Keratinocyte (primary cell): ENCODE results near the gene CA5B. TPM values are rescaled to one million over a fixed set of nuclear protein-coding genes. Genes with fewer than 3 reads are reported as not detected.
"Not testable (repeated sequence)": the region's sequence is repeated elsewhere in the genome, so short reads cannot be mapped to it uniquely, and the experiment has no call there.

Experiments used
- DNase-seq: peaks from one replicate; pipeline ENCODE4 v3.0.0-alpha.2; 2011; ENCODE audit warnings: low read depth, missing footprints, low spot score
- FAIRE-seq: peaks from 2 replicates; lab custom pipeline; 2011; peaks lifted over from hg19 to GRCh38; lab: Jason Lieb, UNC
- H2AFZ ChIP-seq: 2 replicates; pipeline ENCODE4 v1.6.0; 2012; ENCODE audit warnings: low read length, control low read depth, inconsistent platforms; ENCODE audit not compliant: control insufficient read depth
- H3K27ac ChIP-seq: 2 replicates; pipeline ENCODE4 v1.5.1; 2011; ENCODE audit warnings: low read length; ENCODE audit not compliant: control insufficient read depth, insufficient read depth
- H3K27me3 ChIP-seq: 3 replicates; pipeline ENCODE4 v1.6.0; 2011; ENCODE audit warnings: low read length; ENCODE audit not compliant: control insufficient read depth, insufficient read depth; ENCODE audit errors: extremely low read depth
- H3K36me3 ChIP-seq, 2 experiments: 2 replicates in 1 of 2; 3 replicates in 1 of 2; pipeline ENCODE4 v1.5.1; 2011; ENCODE audit warnings: low read length in 2 of 2, mild to moderate bottlenecking in 1 of 2; ENCODE audit not compliant: control insufficient read depth in 2 of 2, insufficient read depth in 2 of 2; ENCODE audit errors: extremely low read depth in 1 of 2
- H3K4me1 ChIP-seq: 3 replicates; pipeline ENCODE4 v1.5.1; 2011; ENCODE audit warnings: low read length; ENCODE audit not compliant: control insufficient read depth, insufficient read depth; ENCODE audit errors: extremely low read depth
- H3K4me2 ChIP-seq: 3 replicates; pipeline ENCODE4 v1.6.0; 2011; ENCODE audit warnings: low read depth, low read length; ENCODE audit not compliant: control insufficient read depth, insufficient read depth; ENCODE audit errors: extremely low read depth
- H3K4me3 ChIP-seq, 3 experiments: fragments of 200-600 bp in 1 of 3; sonication (generic) in 1 of 3; 2 replicates in 2 of 3; 3 replicates in 1 of 3; pipeline ENCODE4 v1.5.1; 2011 to 2016; ENCODE audit warnings: low read length in 3 of 3, mild to moderate bottlenecking in 3 of 3, control low read depth in 2 of 3, inconsistent platforms in 1 of 3, low read depth in 1 of 3, mixed read lengths in 1 of 3, mixed run types in 1 of 3, moderate library complexity in 1 of 3; ENCODE audit not compliant: control insufficient read depth in 2 of 3, insufficient read depth in 2 of 3; ENCODE audit errors: extremely low read depth in 1 of 3
- H3K79me2 ChIP-seq: 2 replicates; pipeline ENCODE4 v1.6.0; 2012; ENCODE audit warnings: low read length; ENCODE audit not compliant: control insufficient read depth, insufficient read depth
- H3K9ac ChIP-seq: 3 replicates; pipeline ENCODE4 v1.6.0; 2011; ENCODE audit warnings: low read length; ENCODE audit not compliant: control insufficient read depth, insufficient read depth; ENCODE audit errors: extremely low read depth
- H3K9me1 ChIP-seq: 3 replicates; pipeline ENCODE4 v1.6.0; 2011; ENCODE audit warnings: low read length; ENCODE audit not compliant: control insufficient read depth, insufficient read depth; ENCODE audit errors: extremely low read depth
- H3K9me3 ChIP-seq: 2 replicates; pipeline ENCODE4 v1.5.1; 2012; ENCODE audit warnings: low read depth, low read length; ENCODE audit not compliant: control insufficient read depth
- H4K20me1 ChIP-seq: 3 replicates; pipeline ENCODE4 v1.6.0; 2011; ENCODE audit warnings: low read length; ENCODE audit not compliant: control insufficient read depth, insufficient read depth; ENCODE audit errors: extremely low read depth
- EZH2 ChIP-seq: IDR thresholded peaks from one replicate; pipeline ENCODE4 v1.6.1; 2012; ENCODE audit warnings: inconsistent platforms, mild to moderate bottlenecking, low read length, moderate library complexity
- dilution Hi-C: fragments of 300-500 bp; cut with MboI; formaldehyde crosslinking; loops from one replicate; pipeline ENCODE4 v1.7.0; 2020; ENCODE audit warnings: low sequenced_read_pairs; ENCODE audit not compliant: extremely low pct_ligation_motif_present
- polyA plus RNA-seq, 5 experiments: library from polyadenylated mRNA; depleted of rRNA in 3 of 5; stranded (reverse) in 3 of 5; stranded (forward) in 1 of 5; unstranded in 1 of 5; fragments of >200 nt; gene quantifications; 1 replicate in 1 of 5; 2 replicates in 3 of 5; 3 replicates in 1 of 5; pipeline versions ENCODE4 v1.2.1 to v1.2.3, GENCODE V29; 2011 to 2012; ENCODE audit warnings: missing spikeins in 2 of 5, low read depth in 1 of 5, low replicate concordance in 1 of 5
- TF ChIP-seq, protein P1 (sequence below), 3 experiments: IDR thresholded peaks in 1 of 3; conservative IDR thresholded peaks in 1 of 3; optimal IDR thresholded peaks in 1 of 3; 2 replicates in 2 of 3; 3 replicates in 1 of 3; pipeline versions ENCODE3 to v1.5.1; 2011; ENCODE audit warnings: low read length in 3 of 3, mild to moderate bottlenecking in 3 of 3, moderate library complexity in 2 of 3, control low read depth in 1 of 3, inconsistent platforms in 1 of 3; ENCODE audit not compliant: insufficient read depth in 2 of 3; ENCODE audit errors: extremely low read depth in 1 of 3

Gene CA5B
- polyA plus RNA-seq, 1 donor (not counting 4 experiments of a cell fraction or from before 2014, with no cell fraction given), result 5.2 TPM

GRCh38 chrX:15758140-15758539, 20.1 kb downstream of the CA5B start:
- Histone ChIP-seq H3K9me1 (no peaks in the 10 kb centered on the region), H3K9me3 (no peaks in the 10 kb centered on the region), H3K4me2 (no peak overlapping the region), H3K9ac (no peak overlapping the region), H2AFZ (no peak overlapping the region), H4K20me1 (no peaks in the 10 kb centered on the region), H3K79me2 (no peaks in the 10 kb centered on the region), H3K4me3 (no peak overlapping the region), H3K27ac (no peak overlapping the region), H3K36me3 (no peaks in the 10 kb centered on the region), H3K27me3 (no peaks in the 10 kb centered on the region), H3K4me1 (no peaks in the 10 kb centered on the region)
- FAIRE-seq (no peak), DNase-seq (no peak)
- TF ChIP-seq, protein P1, sequence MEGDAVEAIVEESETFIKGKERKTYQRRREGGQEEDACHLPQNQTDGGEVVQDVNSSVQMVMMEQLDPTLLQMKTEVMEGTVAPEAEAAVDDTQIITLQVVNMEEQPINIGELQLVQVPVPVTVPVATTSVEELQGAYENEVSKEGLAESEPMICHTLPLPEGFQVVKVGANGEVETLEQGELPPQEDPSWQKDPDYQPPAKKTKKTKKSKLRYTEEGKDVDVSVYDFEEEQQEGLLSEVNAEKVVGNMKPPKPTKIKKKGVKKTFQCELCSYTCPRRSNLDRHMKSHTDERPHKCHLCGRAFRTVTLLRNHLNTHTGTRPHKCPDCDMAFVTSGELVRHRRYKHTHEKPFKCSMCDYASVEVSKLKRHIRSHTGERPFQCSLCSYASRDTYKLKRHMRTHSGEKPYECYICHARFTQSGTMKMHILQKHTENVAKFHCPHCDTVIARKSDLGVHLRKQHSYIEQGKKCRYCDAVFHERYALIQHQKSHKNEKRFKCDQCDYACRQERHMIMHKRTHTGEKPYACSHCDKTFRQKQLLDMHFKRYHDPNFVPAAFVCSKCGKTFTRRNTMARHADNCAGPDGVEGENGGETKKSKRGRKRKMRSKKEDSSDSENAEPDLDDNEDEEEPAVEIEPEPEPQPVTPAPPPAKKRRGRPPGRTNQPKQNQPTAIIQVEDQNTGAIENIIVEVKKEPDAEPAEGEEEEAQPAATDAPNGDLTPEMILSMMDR (optimal IDR thresholded peaks at IDR 0.05 in 1 of 3, IDR thresholded peaks at IDR 0.05 in 1 of 3, conservative IDR thresholded peaks at IDR 0.05 in 1 of 3; ENCODE audit: extremely low read depth in 1 of 3, insufficient read depth in 2 of 3, low read length in 3 of 3), result no peak
- TF ChIP-seq EZH2, result no peak
- dilution Hi-C loops, result no loop called here

- H3K27ac ChIP-seq, H3K9ac ChIP-seq, H3K36me3 ChIP-seq, H3K79me2 ChIP-seq, FAIRE-seq, H3K9me1 ChIP-seq, dilution Hi-C loops, H4K20me1 ChIP-seq, H3K9me3 ChIP-seq, H3K4me1 ChIP-seq, H2AFZ ChIP-seq, H3K4me2 ChIP-seq, H3K27me3 ChIP-seq, H3K4me3 ChIP-seq, DNase-seq: not testable (repeated sequence)
Observed at GRCh38 chrX:15759886-15760285, 21.8 kb downstream of the CA5B start.

- no peaks in the 10 kb centered on the region for H3K9me3 ChIP-seq
- H4K20me1 ChIP-seq, result no peaks in the 10 kb centered on the region
- no peak overlapping the region for H2AFZ ChIP-seq
- no peak overlapping the region for H3K9ac ChIP-seq
- no peaks in the 10 kb centered on the region for H3K9me1 ChIP-seq
- H3K4me3 ChIP-seq, result no peak overlapping the region
- DNase-seq (no peak), FAIRE-seq (peak; percentile 70)
- TF ChIP-seq, protein P1 (optimal IDR thresholded peaks at IDR 0.05 in 1 of 3, IDR thresholded peaks at IDR 0.05 in 1 of 3, conservative IDR thresholded peaks at IDR 0.05 in 1 of 3; ENCODE audit: extremely low read depth in 1 of 3, insufficient read depth in 2 of 3, low read length in 3 of 3), result peak; percentile 73 to 88 (median 74)
- TF ChIP-seq EZH2, result no peak
- H3K4me1 ChIP-seq, result no peaks in the 10 kb centered on the region
- H3K27me3 ChIP-seq, result no peaks in the 10 kb centered on the region
- dilution Hi-C loops, result no loop called here
- H3K79me2 ChIP-seq, result no peaks in the 10 kb centered on the region
- no peak overlapping the region for H3K4me2 ChIP-seq
- H3K36me3 ChIP-seq, result no peaks in the 10 kb centered on the region
- no peak overlapping the region for H3K27ac ChIP-seq
Observed at GRCh38 chrX:15761564-15762191, 23.6 kb downstream of the CA5B start.
